Keratinocyte (primary cell): ENCODE measurements around the gene PDE9A. TPM values are rescaled to one million over a fixed set of nuclear protein-coding genes. Genes with fewer than 3 reads are reported as not detected.
A peak's percentile ranks its signal among the peaks of the same experiment; 100 is the strongest.

Experiments
- DNase-seq: peaks from one replicate; pipeline ENCODE4 v3.0.0-alpha.2; 2011; ENCODE audit warnings: low read depth, missing footprints, low spot score
- FAIRE-seq: peaks from 2 replicates; lab custom pipeline; 2011; peaks lifted over from hg19 to GRCh38; lab: Jason Lieb, UNC
- H2AFZ ChIP-seq: 2 replicates; pipeline ENCODE4 v1.6.0; 2012; ENCODE audit warnings: low read length, control low read depth, inconsistent platforms; ENCODE audit not compliant: control insufficient read depth
- H3K27ac ChIP-seq: 2 replicates; pipeline ENCODE4 v1.5.1; 2011; ENCODE audit warnings: low read length; ENCODE audit not compliant: control insufficient read depth, insufficient read depth
- H3K27me3 ChIP-seq: 3 replicates; pipeline ENCODE4 v1.6.0; 2011; ENCODE audit warnings: low read length; ENCODE audit not compliant: control insufficient read depth, insufficient read depth; ENCODE audit errors: extremely low read depth
- H3K36me3 ChIP-seq, 2 experiments: 2 replicates in 1 of 2; 3 replicates in 1 of 2; pipeline ENCODE4 v1.5.1; 2011; ENCODE audit warnings: low read length in 2 of 2, mild to moderate bottlenecking in 1 of 2; ENCODE audit not compliant: control insufficient read depth in 2 of 2, insufficient read depth in 2 of 2; ENCODE audit errors: extremely low read depth in 1 of 2
- H3K4me1 ChIP-seq: 3 replicates; pipeline ENCODE4 v1.5.1; 2011; ENCODE audit warnings: low read length; ENCODE audit not compliant: control insufficient read depth, insufficient read depth; ENCODE audit errors: extremely low read depth
- H3K4me2 ChIP-seq: 3 replicates; pipeline ENCODE4 v1.6.0; 2011; ENCODE audit warnings: low read depth, low read length; ENCODE audit not compliant: control insufficient read depth, insufficient read depth; ENCODE audit errors: extremely low read depth
- H3K4me3 ChIP-seq, 3 experiments: fragments of 200-600 bp in 1 of 3; sonication (generic) in 1 of 3; 2 replicates in 2 of 3; 3 replicates in 1 of 3; pipeline ENCODE4 v1.5.1; 2011 to 2016; ENCODE audit warnings: low read length in 3 of 3, mild to moderate bottlenecking in 3 of 3, control low read depth in 2 of 3, inconsistent platforms in 1 of 3, low read depth in 1 of 3, mixed read lengths in 1 of 3, mixed run types in 1 of 3, moderate library complexity in 1 of 3; ENCODE audit not compliant: control insufficient read depth in 2 of 3, insufficient read depth in 2 of 3; ENCODE audit errors: extremely low read depth in 1 of 3
- H3K79me2 ChIP-seq: 2 replicates; pipeline ENCODE4 v1.6.0; 2012; ENCODE audit warnings: low read length; ENCODE audit not compliant: control insufficient read depth, insufficient read depth
- H3K9ac ChIP-seq: 3 replicates; pipeline ENCODE4 v1.6.0; 2011; ENCODE audit warnings: low read length; ENCODE audit not compliant: control insufficient read depth, insufficient read depth; ENCODE audit errors: extremely low read depth
- H3K9me1 ChIP-seq: 3 replicates; pipeline ENCODE4 v1.6.0; 2011; ENCODE audit warnings: low read length; ENCODE audit not compliant: control insufficient read depth, insufficient read depth; ENCODE audit errors: extremely low read depth
- H3K9me3 ChIP-seq: 2 replicates; pipeline ENCODE4 v1.5.1; 2012; ENCODE audit warnings: low read depth, low read length; ENCODE audit not compliant: control insufficient read depth
- H4K20me1 ChIP-seq: 3 replicates; pipeline ENCODE4 v1.6.0; 2011; ENCODE audit warnings: low read length; ENCODE audit not compliant: control insufficient read depth, insufficient read depth; ENCODE audit errors: extremely low read depth
- EZH2 ChIP-seq: IDR thresholded peaks from one replicate; pipeline ENCODE4 v1.6.1; 2012; ENCODE audit warnings: inconsistent platforms, mild to moderate bottlenecking, low read length, moderate library complexity
- dilution Hi-C: fragments of 300-500 bp; cut with MboI; formaldehyde crosslinking; loops from one replicate; pipeline ENCODE4 v1.7.0; 2020; ENCODE audit warnings: low sequenced_read_pairs; ENCODE audit not compliant: extremely low pct_ligation_motif_present
- polyA plus RNA-seq, 5 experiments: library from polyadenylated mRNA; depleted of rRNA in 3 of 5; stranded (reverse) in 3 of 5; stranded (forward) in 1 of 5; unstranded in 1 of 5; fragments of >200 nt; gene quantifications; 1 replicate in 1 of 5; 2 replicates in 3 of 5; 3 replicates in 1 of 5; pipeline versions ENCODE4 v1.2.1 to v1.2.3, GENCODE V29; 2011 to 2012; ENCODE audit warnings: missing spikeins in 2 of 5, low read depth in 1 of 5, low replicate concordance in 1 of 5
- TF ChIP-seq, protein P1 (sequence below), 3 experiments: IDR thresholded peaks in 1 of 3; conservative IDR thresholded peaks in 1 of 3; optimal IDR thresholded peaks in 1 of 3; 2 replicates in 2 of 3; 3 replicates in 1 of 3; pipeline versions ENCODE3 to v1.5.1; 2011; ENCODE audit warnings: low read length in 3 of 3, mild to moderate bottlenecking in 3 of 3, moderate library complexity in 2 of 3, control low read depth in 1 of 3, inconsistent platforms in 1 of 3; ENCODE audit not compliant: insufficient read depth in 2 of 3; ENCODE audit errors: extremely low read depth in 1 of 3

PDE9A gene
- polyA plus RNA-seq, 1 donor (not counting 4 experiments of a cell fraction or from before 2014, with no cell fraction given), result 0.13 TPM

DNA sequence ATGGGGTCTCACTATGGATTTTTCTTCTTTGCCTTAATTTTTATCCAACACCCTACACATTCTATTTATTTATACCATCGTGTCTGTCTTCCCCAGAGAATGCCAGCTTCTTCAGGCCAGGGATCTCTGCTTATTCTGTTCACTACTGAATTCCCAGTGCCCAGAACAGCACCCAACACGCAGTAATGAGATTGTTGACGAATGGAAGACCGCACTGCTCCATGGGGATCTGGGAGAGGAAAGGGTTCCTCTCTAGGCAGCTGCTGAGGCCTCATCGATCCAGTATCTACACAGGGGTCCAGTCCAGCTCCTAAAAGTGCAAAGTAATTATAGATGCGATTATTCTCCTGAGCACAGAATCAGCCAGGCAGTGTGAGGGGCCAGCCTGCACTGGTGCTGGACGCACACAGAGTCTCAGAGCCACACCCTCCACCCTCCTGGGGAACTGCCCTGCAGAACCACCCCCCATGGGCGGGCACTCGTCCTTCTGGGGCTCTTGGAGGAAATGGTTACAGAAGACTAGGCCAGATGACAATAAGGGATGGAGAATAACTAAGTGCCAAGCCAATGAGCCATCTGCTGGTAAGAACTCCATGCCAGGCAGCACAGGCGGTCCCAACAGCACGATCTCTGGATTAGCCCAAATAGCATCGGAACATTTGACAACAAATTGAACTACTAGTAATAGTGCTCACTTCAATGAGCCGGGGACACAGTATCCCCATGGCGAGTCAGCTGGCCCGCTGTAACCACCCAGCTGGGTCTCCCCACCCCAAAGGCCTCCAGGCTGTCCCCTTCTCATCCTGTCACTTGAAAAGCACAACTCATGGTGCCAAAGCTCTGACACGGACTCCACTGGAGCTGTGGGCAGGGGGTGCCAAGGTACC, 1.7 kb upstream of the PDE9A start:
- Histone ChIP-seq H3K27ac (no peak overlapping the region), H3K79me2 (no peaks in the 10 kb centered on the region), H3K4me1 (peaks cover 2% of the 10 kb centered on the region), H3K9me1 (no peaks in the 10 kb centered on the region), H3K4me2 (no peak overlapping the region), H3K9ac (no peak overlapping the region), H3K36me3 (no peaks in the 10 kb centered on the region), H3K4me3 (no peak overlapping the region), H2AFZ (no peak overlapping the region), H3K9me3 (no peaks in the 10 kb centered on the region), H3K27me3 (peaks cover 71% of the 10 kb centered on the region), H4K20me1 (no peaks in the 10 kb centered on the region)
- dilution Hi-C loops, result no loop called here
- DNase-seq (no peak), FAIRE-seq (no peak)
- TF ChIP-seq EZH2, result no peak
- TF ChIP-seq, protein P1, sequence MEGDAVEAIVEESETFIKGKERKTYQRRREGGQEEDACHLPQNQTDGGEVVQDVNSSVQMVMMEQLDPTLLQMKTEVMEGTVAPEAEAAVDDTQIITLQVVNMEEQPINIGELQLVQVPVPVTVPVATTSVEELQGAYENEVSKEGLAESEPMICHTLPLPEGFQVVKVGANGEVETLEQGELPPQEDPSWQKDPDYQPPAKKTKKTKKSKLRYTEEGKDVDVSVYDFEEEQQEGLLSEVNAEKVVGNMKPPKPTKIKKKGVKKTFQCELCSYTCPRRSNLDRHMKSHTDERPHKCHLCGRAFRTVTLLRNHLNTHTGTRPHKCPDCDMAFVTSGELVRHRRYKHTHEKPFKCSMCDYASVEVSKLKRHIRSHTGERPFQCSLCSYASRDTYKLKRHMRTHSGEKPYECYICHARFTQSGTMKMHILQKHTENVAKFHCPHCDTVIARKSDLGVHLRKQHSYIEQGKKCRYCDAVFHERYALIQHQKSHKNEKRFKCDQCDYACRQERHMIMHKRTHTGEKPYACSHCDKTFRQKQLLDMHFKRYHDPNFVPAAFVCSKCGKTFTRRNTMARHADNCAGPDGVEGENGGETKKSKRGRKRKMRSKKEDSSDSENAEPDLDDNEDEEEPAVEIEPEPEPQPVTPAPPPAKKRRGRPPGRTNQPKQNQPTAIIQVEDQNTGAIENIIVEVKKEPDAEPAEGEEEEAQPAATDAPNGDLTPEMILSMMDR (optimal IDR thresholded peaks at IDR 0.05 in 1 of 3, IDR thresholded peaks at IDR 0.05 in 1 of 3, conservative IDR thresholded peaks at IDR 0.05 in 1 of 3; ENCODE audit: extremely low read depth in 1 of 3, insufficient read depth in 2 of 3, low read length in 3 of 3), result no peak

DNA sequence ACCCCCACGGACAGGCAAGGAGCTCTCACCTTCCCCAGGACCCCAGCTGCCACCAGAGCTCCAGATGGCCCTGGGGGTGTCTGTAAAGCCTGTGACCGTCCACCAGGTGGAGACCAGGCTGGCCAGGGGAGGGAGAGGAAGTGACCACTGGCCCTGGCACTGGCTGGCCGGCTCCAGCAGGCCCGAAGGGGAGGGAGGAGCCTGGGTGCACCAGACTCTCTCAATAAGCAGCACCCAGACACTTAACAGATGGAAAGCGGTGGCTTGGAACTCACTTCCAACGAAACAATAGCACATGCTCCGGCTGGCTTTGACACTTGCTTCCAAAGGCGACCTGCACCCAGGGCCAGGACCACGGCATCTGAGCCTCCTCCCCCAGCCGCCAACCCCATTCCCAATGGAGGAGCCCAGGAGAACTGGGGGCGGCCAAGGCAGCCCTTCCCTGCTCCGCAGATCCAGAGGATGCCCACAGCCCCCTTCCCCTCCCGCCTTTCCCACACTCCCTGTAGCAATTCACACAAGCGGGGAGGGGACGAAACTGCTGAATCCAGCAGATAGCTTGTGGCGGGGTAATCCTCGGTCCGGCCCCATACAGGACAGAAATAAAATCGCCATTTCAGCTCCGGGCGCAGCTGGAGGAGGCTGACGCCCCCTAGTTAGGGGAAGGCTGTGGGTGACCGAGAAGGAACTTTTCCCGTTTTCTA, 742 bp upstream of the PDE9A start:
- no peak for DNase-seq
- H3K36me3 ChIP-seq, result no peaks in the 10 kb centered on the region
- H3K27me3 ChIP-seq, result peaks cover 78% of the 10 kb centered on the region
- no peaks in the 10 kb centered on the region for H3K9me3 ChIP-seq
- H4K20me1 ChIP-seq, result no peaks in the 10 kb centered on the region
- dilution Hi-C loops, result no loop called here
- H3K4me2 ChIP-seq, result no peak overlapping the region
- H3K4me3 ChIP-seq, result no peak overlapping the region
- no peak overlapping the region for H3K9ac ChIP-seq
- H3K79me2 ChIP-seq, result no peaks in the 10 kb centered on the region
- peak; percentile 97 for TF ChIP-seq EZH2
- TF ChIP-seq, protein P1 (optimal IDR thresholded peaks at IDR 0.05 in 1 of 3, IDR thresholded peaks at IDR 0.05 in 1 of 3, conservative IDR thresholded peaks at IDR 0.05 in 1 of 3; ENCODE audit: extremely low read depth in 1 of 3, insufficient read depth in 2 of 3, low read length in 3 of 3), result peak in 1 of 3 experiments; percentile 29
- no peak for FAIRE-seq
- H3K4me1 ChIP-seq, result peaks cover 2% of the 10 kb centered on the region
- no peak overlapping the region for H2AFZ ChIP-seq
- H3K27ac ChIP-seq, result no peak overlapping the region
- H3K9me1 ChIP-seq, result no peaks in the 10 kb centered on the region
